ENCODE data around the gene ELFN1.

GRCh38 chr7:1767524-1767923 is 97.4 kb downstream of the ELFN1 start:
- TF ChIP-seq CTCF (IDR thresholded peaks at IDR 0.05) (peak; percentile 45), ZFX (IDR thresholded peaks at IDR 0.05; ENCODE audit: borderline replicate concordance) (no peak)

Data from 22Rv1 (cell line).